Astrocyte (in vitro differentiated cells and primary cell): ENCODE data around the gene SRSF12. TPM values are rescaled to one million over a fixed set of nuclear protein-coding genes. Genes with fewer than 3 reads are reported as not detected.
A peak's percentile ranks its signal among the peaks of the same experiment; 100 is the strongest.

Experiments
- DNase-seq: peaks from one replicate; pipeline ENCODE4 v3.0.0-alpha.2; 2010; ENCODE audit warnings: low read depth
- FAIRE-seq: peaks from 2 replicates; lab custom pipeline; 2011; peaks lifted over from hg19 to GRCh38; lab: Jason Lieb, UNC
- H2AFZ ChIP-seq: 2 replicates; pipeline ENCODE4 v1.6.0; 2012; ENCODE audit warnings: low read depth, low read length, inconsistent platforms
- H3K27ac ChIP-seq: 2 replicates; pipeline ENCODE4 v1.5.1; 2011; ENCODE audit warnings: low read depth, low read length, inconsistent platforms
- H3K27me3 ChIP-seq: 2 replicates; pipeline ENCODE4 v1.6.0; 2011; ENCODE audit warnings: low read length, inconsistent platforms; ENCODE audit not compliant: insufficient read depth
- H3K36me3 ChIP-seq: 2 replicates; pipeline ENCODE4 v1.5.1; 2011; ENCODE audit warnings: low read length, inconsistent platforms; ENCODE audit not compliant: insufficient read depth
- H3K4me1 ChIP-seq: 2 replicates; pipeline ENCODE4 v1.5.1; 2011; ENCODE audit warnings: low read length, inconsistent platforms; ENCODE audit not compliant: insufficient read depth
- H3K4me2 ChIP-seq: 2 replicates; pipeline ENCODE4 v1.6.0; 2012; ENCODE audit warnings: low read length, inconsistent platforms
- H3K4me3 ChIP-seq: 2 replicates; pipeline ENCODE4 v1.5.1; 2011; ENCODE audit warnings: low read depth, mild to moderate bottlenecking, low read length, inconsistent platforms; ENCODE audit not compliant: insufficient read depth
- H3K79me2 ChIP-seq: 2 replicates; pipeline ENCODE4 v1.6.0; 2012; ENCODE audit warnings: mild to moderate bottlenecking, low read length, inconsistent platforms; ENCODE audit not compliant: insufficient read depth
- H3K9ac ChIP-seq: 2 replicates; pipeline ENCODE4 v1.6.0; 2012; ENCODE audit warnings: mild to moderate bottlenecking, low read length, inconsistent platforms
- H3K9me3 ChIP-seq: 2 replicates; pipeline ENCODE4 v1.5.1; 2012; ENCODE audit warnings: low read depth, mild to moderate bottlenecking, low read length, inconsistent platforms; ENCODE audit not compliant: insufficient read depth
- H4K20me1 ChIP-seq: 2 replicates; pipeline ENCODE4 v1.6.0; 2012; ENCODE audit warnings: low read length, inconsistent platforms; ENCODE audit not compliant: insufficient read depth
- H3K27ac Mint-ChIP-seq: one replicate; pipeline ENCODE4 v1.8.0; 2021; ENCODE audit warnings: mild to moderate bottlenecking, mixed read lengths; ENCODE audit not compliant: unreplicated experiment
- H3K27me3 Mint-ChIP-seq: one replicate; pipeline ENCODE4 v1.8.0; 2021; ENCODE audit warnings: low read depth, mixed read lengths; ENCODE audit not compliant: unreplicated experiment
- H3K36me3 Mint-ChIP-seq: one replicate; pipeline ENCODE4 v1.8.0; 2021; ENCODE audit warnings: low read depth, mixed read lengths; ENCODE audit not compliant: unreplicated experiment
- H3K4me1 Mint-ChIP-seq: one replicate; pipeline ENCODE4 v1.8.0; 2021; ENCODE audit warnings: low read depth, mixed read lengths; ENCODE audit not compliant: unreplicated experiment
- H3K4me3 Mint-ChIP-seq: one replicate; pipeline ENCODE4 v1.8.0; 2021; ENCODE audit warnings: mild to moderate bottlenecking, moderate library complexity, mixed read lengths; ENCODE audit not compliant: unreplicated experiment
- H3K9me3 Mint-ChIP-seq: one replicate; pipeline ENCODE4 v1.8.0; 2021; ENCODE audit warnings: mild to moderate bottlenecking, mixed read lengths; ENCODE audit not compliant: unreplicated experiment
- CTCF ChIP-seq: IDR thresholded peaks from 2 replicates; pipeline ENCODE4 v1.5.1; 2011; ENCODE audit warnings: low read depth, mild to moderate bottlenecking, inconsistent platforms, low read length, moderate library complexity; ENCODE audit not compliant: insufficient read depth
- EZH2 ChIP-seq: IDR thresholded peaks from 2 replicates; pipeline ENCODE4 v1.6.1; 2012; ENCODE audit warnings: mild to moderate bottlenecking, low read length, inconsistent platforms; ENCODE audit not compliant: insufficient read depth
- total RNA-seq: library from RNA; stranded (reverse); gene quantifications from 2 replicates; pipeline ENCODE4 v1.2.1, GENCODE V29; 2021

The SRSF12 gene
- total RNA-seq, 1 donor from 2014 or later = 9.2 TPM

GRCh38 chr6:89081423-89082322 is 36.2 kb downstream of the SRSF12 start:
- peak overlapping the region; percentile 95 for H3K4me2 ChIP-seq
- peaks cover 13% of the 10 kb centered on the region for H3K4me1 ChIP-seq
- DNase-seq (peak; percentile 90), FAIRE-seq (no peak)
- H3K4me3 ChIP-seq = peak overlapping the region; percentile 85
- peaks cover 17% of the 10 kb centered on the region for H3K36me3 ChIP-seq
- peaks cover 7% of the 10 kb centered on the region for H3K36me3 Mint-ChIP-seq
- no peaks in the 10 kb centered on the region for H3K27me3 ChIP-seq
- no peaks in the 10 kb centered on the region for H3K9me3 ChIP-seq
- H3K27ac Mint-ChIP-seq = peak overlapping the region; percentile 98
- no peaks in the 10 kb centered on the region for H3K9me3 Mint-ChIP-seq
- peaks cover 46% of the 10 kb centered on the region for H3K79me2 ChIP-seq
- H3K4me1 Mint-ChIP-seq = peaks cover 17% of the 10 kb centered on the region
- H3K27ac ChIP-seq = peak overlapping the region; percentile 97
- peak overlapping the region; percentile 71 for H2AFZ ChIP-seq
- peak overlapping the region; percentile 98 for H3K4me3 Mint-ChIP-seq
- TF ChIP-seq CTCF (no peak), EZH2 (no peak)
- no peaks in the 10 kb centered on the region for H3K27me3 Mint-ChIP-seq
- H3K9ac ChIP-seq = peak overlapping the region; percentile 100
- H4K20me1 ChIP-seq = peaks cover 49% of the 10 kb centered on the region

DNA sequence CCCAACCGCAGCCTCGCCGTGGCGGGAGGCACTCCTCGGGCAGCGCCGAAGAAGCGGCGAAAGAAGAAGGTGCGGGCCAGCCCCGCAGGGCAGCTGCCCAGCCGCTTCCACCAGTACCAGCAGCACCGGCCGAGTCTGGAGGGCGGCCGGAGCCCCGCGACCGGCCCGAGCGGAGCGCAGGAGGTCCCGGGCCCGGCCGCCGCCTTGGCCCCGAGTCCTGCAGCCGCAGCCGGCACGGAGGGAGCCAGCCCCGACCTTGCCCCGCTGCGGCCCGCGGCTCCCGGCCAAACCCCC is 36.8 kb downstream of the SRSF12 start:
- peak overlapping the region; percentile 93 for H3K4me3 Mint-ChIP-seq
- Histone ChIP-seq H3K4me2 (peak overlapping the region; percentile 95), H3K36me3 (peaks cover 17% of the 10 kb centered on the region), H3K4me1 (peaks cover 13% of the 10 kb centered on the region), H3K27me3 (no peaks in the 10 kb centered on the region), H3K4me3 (peak overlapping the region; percentile 85), H3K9ac (peak overlapping the region; percentile 100), H4K20me1 (peaks cover 44% of the 10 kb centered on the region), H3K79me2 (peaks cover 46% of the 10 kb centered on the region), H2AFZ (peak overlapping the region; percentile 67), H3K9me3 (no peaks in the 10 kb centered on the region), H3K27ac (peak overlapping the region; percentile 97)
- no peak for TF ChIP-seq CTCF
- TF ChIP-seq EZH2 = no peak
- no peak for FAIRE-seq
- DNase-seq = no peak
- peak overlapping the region; percentile 98 for H3K27ac Mint-ChIP-seq
- H3K4me1 Mint-ChIP-seq = peaks cover 17% of the 10 kb centered on the region
- H3K27me3 Mint-ChIP-seq = no peaks in the 10 kb centered on the region
- H3K9me3 Mint-ChIP-seq = no peaks in the 10 kb centered on the region
- H3K36me3 Mint-ChIP-seq = peaks cover 7% of the 10 kb centered on the region
